Activated T-cell treated with anti-CD3 and anti-CD28 coated beads, Interleukin-2, amount 50 U/mL, for 48 hours (primary cell): ENCODE measurements around the gene CCDC12.

Experiments used
- DNase-seq, 2 experiments: peaks; one replicate each; pipeline ENCODE4 v3.0.0-alpha.2; 2020

Gene CCDC12

GRCh38 chr3:46903341-46904302 is 72.9 kb downstream of the CCDC12 start:
- no peak for DNase-seq

- DNase-seq = no peak
Observed at GRCh38 chr3:46902188-46902631, 74.3 kb downstream of the CCDC12 start.

- DNase-seq = no peak
Observed at GRCh38 chr3:46901591-46902187, 74.9 kb downstream of the CCDC12 start.

- no peak for DNase-seq
Observed at GRCh38 chr3:46901061-46901460, 75.5 kb downstream of the CCDC12 start.

GRCh38 chr3:46900356-46900755 is 76.2 kb downstream of the CCDC12 start:
- no peak for DNase-seq

GRCh38 chr3:46900007-46900292 is 76.6 kb downstream of the CCDC12 start:
- no peak for DNase-seq

- DNase-seq = no peak
Observed at GRCh38 chr3:46899151-46900006, 77.2 kb downstream of the CCDC12 start.

GRCh38 chr3:46898321-46899150 is 78.0 kb downstream of the CCDC12 start:
- DNase-seq = no peak

GRCh38 chr3:46897829-46898320 is 78.7 kb downstream of the CCDC12 start:
- no peak for DNase-seq

GRCh38 chr3:46897031-46897430 is 79.5 kb downstream of the CCDC12 start:
- no peak for DNase-seq

GRCh38 chr3:46896386-46896785 is 80.2 kb downstream of the CCDC12 start:
- DNase-seq = no peak

GRCh38 chr3:46895761-46896160 is 80.8 kb downstream of the CCDC12 start:
- no peak for DNase-seq

- DNase-seq = peak; percentile 87 to 88
Observed at GRCh38 chr3:46895204-46895660, 81.3 kb downstream of the CCDC12 start.

GRCh38 chr3:46894256-46894655 is 82.3 kb downstream of the CCDC12 start:
- DNase-seq = no peak

GRCh38 chr3:46893763-46894162 is 82.8 kb downstream of the CCDC12 start:
- DNase-seq = no peak

GRCh38 chr3:46893146-46893748 is 83.3 kb downstream of the CCDC12 start:
- DNase-seq = no peak

GRCh38 chr3:46892285-46893145 is 84.0 kb downstream of the CCDC12 start:
- DNase-seq = no peak

GRCh38 chr3:46891132-46891531 is 85.4 kb downstream of the CCDC12 start:
- no peak for DNase-seq

- DNase-seq = no peak
Observed at GRCh38 chr3:46890132-46890531, 86.4 kb downstream of the CCDC12 start.

- no peak for DNase-seq
Observed at GRCh38 chr3:46889381-46890110, 87.0 kb downstream of the CCDC12 start.
